HG03439 (cell line): Measurements from ENCODE around the gene STK40.

ENCODE experiments used
- ATAC-seq: cut with Tn5 transposase; IDR thresholded peaks from one replicate; pipeline ENCODE4 v1.9.1; 2021; ENCODE audit warnings: mild to moderate bottlenecking, moderate library complexity; ENCODE audit not compliant: unreplicated experiment

STK40 gene

GRCh38 chr1:36377791-36378492 is 7.8 kb downstream of the STK40 start:
- ATAC-seq, result no peak

DNA sequence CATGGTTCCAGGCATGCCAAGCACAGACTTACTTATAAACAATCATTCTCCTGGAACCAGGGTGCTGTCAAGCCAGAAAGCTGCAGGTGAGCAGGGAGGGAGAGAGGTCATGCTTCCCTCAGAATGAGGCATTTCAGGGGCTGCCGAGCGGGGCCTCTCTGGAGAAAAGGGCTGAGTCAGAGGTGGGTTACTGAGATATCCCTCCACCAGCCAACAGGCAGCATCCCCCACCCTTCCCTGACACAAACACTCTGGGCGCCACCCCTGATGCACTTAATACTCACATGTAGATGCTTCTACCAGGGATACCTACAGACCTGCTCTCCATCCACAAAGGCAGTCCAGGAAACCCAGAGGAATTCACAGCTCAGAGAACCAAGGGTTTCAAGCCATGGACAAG is 13.1 kb downstream of the STK40 start:
- ATAC-seq, result no peak

DNA sequence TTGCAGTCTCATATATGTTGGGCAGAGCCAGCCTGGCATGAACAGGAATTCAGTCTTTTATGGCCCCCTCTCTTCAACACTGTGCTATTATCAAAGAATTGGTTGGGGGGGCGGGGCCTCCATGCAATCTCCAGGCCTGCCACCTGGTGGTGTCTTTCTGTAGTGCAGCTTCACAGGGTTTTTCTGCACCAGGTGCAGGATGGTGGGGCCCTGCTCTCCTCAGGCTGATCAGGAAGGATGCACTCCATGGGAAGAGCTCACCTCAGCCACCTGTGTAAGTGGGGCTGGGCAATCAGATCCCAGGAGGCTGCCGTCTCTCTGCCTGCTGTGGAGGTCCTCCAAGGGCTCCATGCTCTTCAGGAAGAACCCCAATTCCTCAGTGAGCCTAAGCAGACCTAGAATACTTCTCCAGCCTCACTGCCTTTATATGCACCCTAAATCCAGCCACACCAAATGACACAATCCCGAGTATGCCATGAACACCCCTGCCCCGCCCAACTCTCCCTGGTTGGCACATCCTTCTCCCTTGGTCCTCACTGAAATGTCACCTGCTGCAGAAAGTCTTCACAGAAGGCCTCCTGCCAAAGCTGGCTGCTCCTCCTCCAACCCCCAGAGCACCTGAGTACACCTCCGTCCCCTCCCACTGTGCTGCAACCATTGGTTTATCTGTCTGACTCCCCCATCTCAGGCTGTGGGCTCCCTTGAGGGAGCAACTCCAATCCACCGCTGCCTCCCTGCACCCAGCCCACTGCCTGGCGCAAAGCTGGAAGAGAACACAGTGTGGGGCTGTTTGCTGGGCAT is 16.5 kb downstream of the STK40 start:
- no peak for ATAC-seq

- ATAC-seq, result no peak
These were observed 17.9 kb downstream of the STK40 start for GRCh38 chr1:36367798-36368197.

- no peak for ATAC-seq
These were observed 18.7 kb downstream of the STK40 start for GRCh38 chr1:36367066-36367465.

DNA sequence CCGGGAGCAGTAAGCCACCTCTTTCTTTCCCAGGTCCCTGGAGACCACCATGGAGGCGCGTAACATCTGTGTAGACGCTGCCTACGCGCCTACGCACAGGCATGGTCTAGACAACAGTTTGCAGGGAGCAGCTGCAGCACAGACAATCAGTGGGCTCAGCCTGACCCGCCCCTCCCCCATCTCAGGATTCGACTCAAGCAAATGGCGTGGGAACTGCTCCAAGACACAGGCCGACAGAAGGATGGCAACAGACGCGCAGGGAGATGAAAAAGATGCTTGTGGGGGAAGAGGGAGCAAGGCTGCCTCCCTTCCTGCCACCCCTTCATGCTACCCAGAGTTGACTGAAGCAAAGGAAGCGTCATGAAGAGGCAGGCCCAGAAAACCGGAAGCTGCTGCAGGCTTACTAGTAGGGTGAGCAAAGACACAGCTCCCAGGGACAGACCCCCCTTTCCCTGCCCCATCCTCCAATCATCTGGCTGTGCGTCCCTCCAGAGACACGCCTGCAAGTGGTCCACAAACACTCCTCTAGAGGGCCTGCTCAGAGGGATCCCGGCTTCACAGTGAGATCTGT is 19.5 kb downstream of the STK40 start:
- ATAC-seq, result no peak

GRCh38 chr1:36365381-36365780 is 20.3 kb downstream of the STK40 start:
- ATAC-seq, result no peak

DNA sequence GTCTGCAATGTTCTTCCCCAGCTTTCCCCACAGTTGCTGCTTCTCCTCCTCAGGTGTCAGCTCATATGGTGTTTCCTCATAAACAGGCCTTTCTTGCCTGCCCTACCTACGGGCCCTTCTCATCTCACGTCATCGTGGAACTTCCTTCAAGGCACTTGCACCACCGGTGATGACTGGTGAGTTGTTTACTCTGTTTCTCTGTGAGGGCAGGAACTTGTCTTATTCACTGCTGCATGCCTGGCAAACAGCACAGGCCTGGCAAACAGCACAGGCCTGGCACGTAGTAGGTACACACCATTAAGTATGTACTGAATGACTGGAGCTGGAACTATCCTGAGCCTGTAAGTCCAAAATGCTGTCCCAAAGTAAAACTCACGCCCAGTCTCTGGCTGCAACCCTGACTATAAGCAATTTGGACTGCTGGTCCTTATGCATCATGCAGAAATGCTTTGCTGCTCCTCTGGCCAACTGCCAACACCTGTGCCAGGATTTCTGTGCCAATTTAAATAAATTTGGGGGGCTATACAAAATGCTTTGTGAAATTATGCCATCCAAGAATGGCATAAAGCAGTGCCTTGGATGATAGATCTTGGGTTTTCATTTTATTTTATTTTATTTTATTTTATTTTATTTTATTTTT is 25.7 kb downstream of the STK40 start:
- ATAC-seq, result no peak

GRCh38 chr1:36359383-36359782 is 26.3 kb downstream of the STK40 start:
- ATAC-seq, result no peak

DNA sequence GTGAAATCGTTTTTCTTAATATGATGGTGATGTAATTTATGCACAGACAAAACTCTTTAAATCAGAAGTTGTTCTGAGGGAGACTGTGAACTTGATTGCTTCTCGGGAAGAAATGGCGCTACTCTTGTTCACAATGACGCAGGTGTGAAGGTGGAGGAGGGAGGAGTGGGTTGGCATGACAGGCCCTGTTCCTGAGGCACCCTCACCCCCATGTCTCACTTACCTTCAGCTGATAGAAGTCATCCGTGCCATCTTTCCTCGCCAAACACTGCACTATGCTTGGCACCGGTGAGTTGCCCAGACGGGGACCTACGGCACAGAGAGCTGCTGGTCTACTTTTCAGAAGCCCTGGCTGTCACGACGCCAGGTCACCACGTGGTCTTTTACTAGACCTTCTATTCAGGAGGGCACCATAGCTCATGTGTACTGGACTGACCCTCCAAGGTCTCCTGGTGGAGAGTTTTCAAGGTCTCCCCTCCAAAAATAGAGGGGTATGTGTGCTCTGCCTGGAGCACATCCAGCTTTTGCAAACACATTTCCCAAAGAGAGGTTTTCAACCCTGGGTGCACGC is 27.1 kb downstream of the STK40 start:
- no peak for ATAC-seq

GRCh38 chr1:36355811-36356210 is 29.9 kb downstream of the STK40 start:
- no peak for ATAC-seq

- no peak for ATAC-seq
These were observed 31.2 kb downstream of the STK40 start for GRCh38 chr1:36354486-36354885.

DNA sequence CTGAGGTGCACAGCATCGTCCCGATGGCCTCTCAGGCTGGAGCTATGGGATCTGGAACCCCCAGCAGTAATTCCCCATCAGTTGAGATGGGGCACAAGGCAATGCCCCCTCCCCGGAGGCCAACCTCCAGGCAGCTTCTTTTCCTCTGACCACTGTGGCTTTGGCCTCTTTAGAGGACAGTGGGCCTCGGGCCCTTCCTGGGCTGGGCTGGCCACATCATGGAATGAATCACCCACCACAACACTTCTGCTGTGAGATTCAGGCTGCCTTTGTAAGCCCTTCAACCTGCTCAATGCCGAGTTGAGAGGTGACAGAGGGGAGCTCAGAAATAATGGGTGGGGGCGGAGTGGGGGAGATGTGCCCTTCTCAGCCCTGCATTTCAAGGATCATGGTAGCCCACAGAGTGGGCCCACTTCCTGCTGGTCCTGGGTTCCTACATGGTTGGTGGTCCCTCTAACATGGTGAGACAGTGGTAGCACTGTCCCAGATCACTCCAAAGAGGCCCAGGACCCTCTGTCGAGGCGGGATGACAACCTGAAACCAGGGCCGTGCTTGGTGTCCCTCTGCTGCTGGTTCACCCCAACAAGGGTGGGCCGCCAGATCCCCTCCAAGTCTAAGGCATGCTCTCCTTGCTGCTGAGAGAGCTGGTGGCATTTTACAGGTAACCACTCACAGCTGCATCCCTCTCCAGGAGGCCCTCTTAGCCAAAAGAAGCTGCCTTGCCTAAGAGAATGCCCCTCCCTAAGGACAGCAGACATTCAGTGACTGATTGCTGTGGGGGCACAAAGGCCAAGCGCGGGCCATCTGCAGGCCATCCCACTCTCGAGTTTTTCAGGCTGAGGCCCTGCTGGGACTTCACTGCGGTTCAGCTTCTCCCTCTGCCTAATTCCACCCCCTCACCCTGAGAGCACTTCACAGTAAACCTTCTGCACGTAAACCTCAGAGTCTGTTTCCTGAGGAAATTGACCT is 32.5 kb downstream of the STK40 start:
- no peak for ATAC-seq

DNA sequence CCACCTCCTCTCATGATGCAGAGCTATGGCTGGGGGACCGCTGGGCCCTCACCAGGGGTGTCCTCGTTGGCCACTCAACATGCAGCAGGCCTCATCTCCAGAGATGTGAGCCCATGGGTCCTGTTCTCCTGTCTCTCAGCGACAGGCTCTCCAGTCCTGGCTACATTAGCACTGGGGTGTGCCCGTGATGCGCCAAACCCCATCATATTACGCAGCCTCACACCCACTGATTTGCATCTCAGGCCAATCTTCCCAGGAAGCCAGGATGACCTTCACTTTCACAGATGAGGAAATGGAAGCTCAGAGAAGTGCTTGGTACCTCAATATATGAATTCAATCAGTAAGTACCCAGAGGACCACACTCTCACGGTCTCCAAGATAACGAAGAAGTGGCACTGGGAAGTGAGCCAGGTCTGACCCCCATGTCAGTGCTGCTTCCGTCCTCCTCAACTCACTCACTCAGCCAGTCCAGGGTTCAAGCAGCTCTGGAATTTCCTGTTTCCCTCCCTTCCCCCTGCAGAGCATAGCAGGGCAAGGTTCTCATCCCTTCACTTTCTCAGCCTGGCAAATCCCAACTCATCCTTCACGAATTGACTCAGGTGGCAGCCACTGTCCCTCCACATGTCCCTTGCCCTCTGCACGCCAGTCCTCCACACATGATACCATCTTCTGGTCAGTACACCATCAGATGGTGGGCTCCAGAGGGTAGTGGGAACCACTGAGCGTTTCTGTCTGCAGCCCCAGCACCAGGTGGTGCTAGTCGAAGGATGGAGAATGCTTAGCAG is 33.4 kb downstream of the STK40 start:
- ATAC-seq, result no peak

DNA sequence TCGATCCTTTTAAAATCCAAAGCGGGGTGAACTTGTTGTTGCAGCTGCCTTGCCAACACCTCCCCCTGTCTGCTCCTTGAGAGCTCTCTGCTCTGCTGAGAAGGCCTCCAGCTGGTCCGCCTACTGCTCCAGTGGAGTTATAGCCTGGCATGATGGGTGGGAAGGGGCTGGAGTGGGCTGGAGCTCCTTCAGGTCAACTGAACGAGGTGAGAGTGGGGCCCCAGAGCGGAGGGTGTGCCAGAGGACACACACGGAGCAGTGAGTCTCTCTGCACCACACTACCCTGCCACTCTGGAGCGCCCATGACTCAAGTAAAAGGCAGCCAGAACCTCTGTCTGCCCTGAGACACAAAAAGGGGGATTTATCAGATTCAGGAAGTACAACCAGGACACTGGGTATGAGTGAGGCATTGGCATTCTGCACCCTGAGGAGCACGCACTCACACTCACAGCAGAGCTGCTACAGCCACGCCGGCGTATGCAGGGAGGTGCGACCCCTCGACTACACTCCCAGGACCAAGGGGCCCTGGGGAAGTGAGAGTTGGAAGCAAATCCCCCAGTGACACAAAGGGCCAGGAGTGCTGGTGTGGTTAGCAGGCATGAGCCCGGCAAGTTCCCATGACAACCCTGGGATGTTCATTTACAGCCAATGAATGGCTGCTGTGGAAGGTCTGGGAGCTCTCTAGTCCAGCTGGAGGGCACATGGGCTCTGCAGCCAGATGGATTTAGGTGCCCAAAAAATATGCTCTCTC is 34.3 kb downstream of the STK40 start:
- ATAC-seq, result no peak

GRCh38 chr1:36350659-36351226 is 35.0 kb downstream of the STK40 start:
- ATAC-seq, result no peak

DNA sequence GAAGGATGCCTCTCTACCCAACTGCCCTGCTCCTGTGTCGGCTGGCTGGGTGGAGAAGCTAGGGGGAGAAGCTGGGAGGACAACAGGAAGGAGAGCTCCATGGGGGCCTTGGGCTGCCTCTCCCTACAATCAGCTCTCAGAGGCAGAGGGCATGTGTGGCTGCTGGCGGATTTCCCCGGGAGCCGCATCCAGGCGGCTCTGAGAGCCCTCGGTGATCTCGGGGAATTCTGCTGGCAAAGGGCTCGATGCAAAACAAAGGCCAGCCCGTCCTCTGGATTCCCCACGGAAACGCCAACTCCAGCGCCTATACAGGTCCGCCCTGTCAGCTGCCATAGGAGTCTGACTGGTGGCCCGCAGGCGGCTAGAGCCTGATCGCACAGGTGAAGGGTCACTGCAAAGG is 35.9 kb downstream of the STK40 start:
- ATAC-seq, result no peak

GRCh38 chr1:36349241-36349671 is 36.5 kb downstream of the STK40 start:
- ATAC-seq, result peak; percentile 57
